Measurements from ENCODE around the gene CNOT8. TPM values are rescaled to one million over a fixed set of nuclear protein-coding genes. Genes with fewer than 3 reads are reported as not detected.
"Not testable (repeated sequence)": the region's sequence is repeated elsewhere in the genome, so short reads cannot be mapped to it uniquely, and the experiment has no call there.

The CNOT8 gene
- total RNA-seq, 1 donor from 2014 or later: 52.7 TPM

- DNase-seq: no peak
- intact Hi-C loops (cut with micrococcal nuclease): no loop called here
- Mint-ChIP-seq H3K27me3 (no peaks in the 10 kb centered on the region), H3K9me3 (no peaks in the 10 kb centered on the region), H3K27ac (no peak overlapping the region), H3K4me1 (no peaks in the 10 kb centered on the region), H3K4me3 (no peak overlapping the region), H3K36me3 (ENCODE audit: low read depth) (peaks cover 57% of the 10 kb centered on the region)
Measured at GRCh38 chr5:154896562-154897165, 38.2 kb downstream of the CNOT8 start.

- Mint-ChIP-seq H3K4me3 (no peak overlapping the region), H3K27me3 (no peaks in the 10 kb centered on the region), H3K27ac (no peak overlapping the region), H3K4me1 (no peaks in the 10 kb centered on the region), H3K9me3 (no peaks in the 10 kb centered on the region), H3K36me3 (ENCODE audit: low read depth) (peaks cover 59% of the 10 kb centered on the region)
- DNase-seq: no peak
- intact Hi-C loops (cut with micrococcal nuclease): no loop called here
Measured at GRCh38 chr5:154898210-154898609, 39.8 kb downstream of the CNOT8 start.

GRCh38 chr5:154899151-154899816 lies 40.9 kb downstream of the CNOT8 start:
- Mint-ChIP-seq H3K36me3 (ENCODE audit: low read depth) (peaks cover 59% of the 10 kb centered on the region), H3K4me3 (no peak overlapping the region), H3K27me3 (no peaks in the 10 kb centered on the region), H3K27ac (no peak overlapping the region), H3K9me3 (no peaks in the 10 kb centered on the region), H3K4me1 (no peaks in the 10 kb centered on the region)
- intact Hi-C loops (cut with micrococcal nuclease): no loop called here
- DNase-seq: no peak

- Mint-ChIP-seq H3K27me3 (no peaks in the 10 kb centered on the region), H3K4me1 (no peaks in the 10 kb centered on the region), H3K36me3 (ENCODE audit: low read depth) (peaks cover 61% of the 10 kb centered on the region), H3K4me3 (no peak overlapping the region), H3K9me3 (no peaks in the 10 kb centered on the region), H3K27ac (no peak overlapping the region)
- intact Hi-C loops (cut with micrococcal nuclease): no loop called here
- DNase-seq: no peak
Measured at GRCh38 chr5:154900066-154900465, 41.6 kb downstream of the CNOT8 start.

GRCh38 chr5:154901276-154901675 lies 42.8 kb downstream of the CNOT8 start:
- DNase-seq: no peak
- Mint-ChIP-seq H3K27me3 (no peaks in the 10 kb centered on the region), H3K4me3 (no peak overlapping the region), H3K27ac (no peak overlapping the region), H3K36me3 (ENCODE audit: low read depth) (peaks cover 53% of the 10 kb centered on the region), H3K4me1 (no peaks in the 10 kb centered on the region), H3K9me3 (no peaks in the 10 kb centered on the region)
- intact Hi-C loops (cut with micrococcal nuclease): no loop called here

- no peak overlapping the region for H3K27ac Mint-ChIP-seq
- no peak overlapping the region for H3K4me3 Mint-ChIP-seq
- H3K4me1 Mint-ChIP-seq: no peaks in the 10 kb centered on the region
- H3K36me3 Mint-ChIP-seq (ENCODE audit: low read depth): peaks cover 50% of the 10 kb centered on the region
- intact Hi-C loops (cut with micrococcal nuclease): no loop called here
- no peak for DNase-seq
- H3K27me3 Mint-ChIP-seq: no peaks in the 10 kb centered on the region
- H3K9me3 Mint-ChIP-seq: no peaks in the 10 kb centered on the region
Measured at GRCh38 chr5:154901913-154902312, 43.5 kb downstream of the CNOT8 start.

- H3K4me1 Mint-ChIP-seq: not testable (repeated sequence)
Measured at GRCh38 chr5:154905601-154906000, 47.2 kb downstream of the CNOT8 start.

GRCh38 chr5:154916874-154917273 lies 58.4 kb downstream of the CNOT8 start:
- intact Hi-C loops (cut with micrococcal nuclease): no loop called here
- Mint-ChIP-seq H3K27me3 (no peaks in the 10 kb centered on the region), H3K36me3 (ENCODE audit: low read depth) (peaks cover 44% of the 10 kb centered on the region), H3K27ac (no peak overlapping the region), H3K4me1 (no peaks in the 10 kb centered on the region), H3K4me3 (no peak overlapping the region), H3K9me3 (no peaks in the 10 kb centered on the region)
- DNase-seq: no peak

More at GRCh38 chr5:154905601-154906000, 47.2 kb downstream of the CNOT8 start:
- H3K27me3 Mint-ChIP-seq; intact Hi-C loops (cut with micrococcal nuclease); DNase-seq; H3K27ac Mint-ChIP-seq; H3K4me3 Mint-ChIP-seq; H3K9me3 Mint-ChIP-seq: not testable (repeated sequence)
- peaks cover 52% of the 10 kb centered on the region for H3K36me3 Mint-ChIP-seq (ENCODE audit: low read depth)

- no peak overlapping the region for H3K4me3 Mint-ChIP-seq
- intact Hi-C loops (cut with micrococcal nuclease): no loop called here
- peaks cover 37% of the 10 kb centered on the region for H3K36me3 Mint-ChIP-seq (ENCODE audit: low read depth)
- DNase-seq: no peak
- H3K4me1 Mint-ChIP-seq: no peaks in the 10 kb centered on the region
- H3K27ac Mint-ChIP-seq: no peak overlapping the region
- no peaks in the 10 kb centered on the region for H3K27me3 Mint-ChIP-seq
- H3K9me3 Mint-ChIP-seq: no peaks in the 10 kb centered on the region
Measured at GRCh38 chr5:154917757-154918156, 59.3 kb downstream of the CNOT8 start.

GRCh38 chr5:154923441-154924430 lies 65.3 kb downstream of the CNOT8 start:
- no peak overlapping the region for H3K27ac Mint-ChIP-seq
- no peaks in the 10 kb centered on the region for H3K27me3 Mint-ChIP-seq
- H3K4me1 Mint-ChIP-seq: no peaks in the 10 kb centered on the region
- peaks cover 54% of the 10 kb centered on the region for H3K36me3 Mint-ChIP-seq (ENCODE audit: low read depth)
- H3K9me3 Mint-ChIP-seq: no peaks in the 10 kb centered on the region
- H3K4me3 Mint-ChIP-seq: no peak overlapping the region
- intact Hi-C loops (cut with micrococcal nuclease): no loop called here
- no peak for DNase-seq

Other genes starting within 250 kb of the CNOT8 start
- 331 and 348 TPM in 2 replicates for gene LARP1, start 103.2 kb upstream of the CNOT8 start, total RNA-seq
- not detected in 2 replicates for gene FAXDC2, start 8.0 kb upstream of the CNOT8 start, total RNA-seq
- 44.7 and 47.5 TPM in 2 replicates for gene GEMIN5, start 79.6 kb downstream of the CNOT8 start, total RNA-seq
- gene MRPL22, start 82.4 kb downstream of the CNOT8 start, total RNA-seq: 83.8 and 89.6 TPM in 2 replicates
- 0.07 TPM in 1 of 2 replicates, not detected in the other for gene KIF4B, start 155.1 kb downstream of the CNOT8 start, total RNA-seq